ENCODE results near the gene HPS1. TPM values are rescaled to one million over a fixed set of nuclear protein-coding genes. Genes with fewer than 3 reads are reported as not detected.
A peak's percentile ranks its signal among the peaks of the same experiment; 100 is the strongest.

The HPS1 gene
- total and polyA plus RNA-seq, 2 donors (not counting 3 experiments of a cell fraction or from before 2014, with no cell fraction given): 60.7 to 67.5 TPM

DNA sequence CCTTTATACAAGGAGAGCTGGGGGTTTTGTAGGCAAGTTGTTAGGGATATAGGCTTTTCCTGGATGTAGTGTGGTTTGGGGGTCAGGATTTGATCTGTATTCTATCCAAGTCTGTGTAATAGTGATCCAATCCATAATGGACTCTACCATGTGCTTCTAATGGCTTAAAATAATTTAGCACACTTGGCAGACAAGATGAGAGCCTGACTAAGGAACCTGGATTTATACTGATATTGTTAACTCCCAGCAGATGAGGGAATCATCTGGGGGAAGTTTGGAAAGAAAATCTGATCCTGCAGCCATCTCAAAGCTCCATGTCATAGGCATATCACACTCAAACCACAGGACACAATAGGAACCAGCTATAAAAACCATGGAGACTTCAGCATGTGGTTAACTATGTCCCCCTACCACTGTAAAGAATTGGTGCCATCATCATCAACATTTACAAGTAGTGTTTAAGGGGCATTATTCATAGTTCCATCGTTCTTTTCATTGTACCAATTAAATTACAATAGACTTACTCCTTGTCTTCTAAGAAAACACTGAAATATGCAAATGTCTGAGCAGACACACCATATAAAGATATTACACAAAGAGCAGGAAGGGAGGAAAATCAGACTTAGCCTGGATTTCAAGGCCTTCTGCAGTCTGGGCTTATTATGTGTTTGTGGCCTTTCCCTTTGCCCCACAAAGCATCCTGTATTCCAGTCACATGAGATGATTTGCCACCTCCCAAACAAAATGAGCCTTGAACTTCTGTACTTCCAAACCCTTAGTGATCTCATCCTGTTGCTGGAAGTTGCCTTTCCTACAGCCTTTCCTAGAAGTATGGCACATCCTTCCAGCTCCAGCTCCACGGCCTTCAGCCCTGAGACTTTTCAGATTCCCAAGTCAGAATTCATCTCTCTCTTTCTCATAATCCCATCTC lies 22.5 kb upstream of the HPS1 start:
- Histone ChIP-seq H3K27ac (ENCODE audit: insufficient read depth, low read depth, low read length) (no peak overlapping the region), H2AFZ (ENCODE audit: low read depth, low read length) (peak overlapping the region; percentile 32), H4K20me1 (replicated peaks; ENCODE audit: control insufficient read depth, extremely low read depth, insufficient read depth, low read length) (no peaks in the 10 kb centered on the region), H3K79me2 (ENCODE audit: control insufficient read depth, insufficient read depth, low read length) (no peaks in the 10 kb centered on the region), H3K4me3 (replicated peaks in 1 of 3; ENCODE audit: insufficient read depth in 1 of 3, low read depth in 1 of 3, low read length in 3 of 3) (no peak overlapping the region), H3K9me3 (replicated peaks; ENCODE audit: control insufficient read depth, insufficient read depth, low read length) (no peaks in the 10 kb centered on the region), H3K9ac (replicated peaks; ENCODE audit: extremely low read depth, insufficient read depth, low read length) (no peak overlapping the region), H3K9me1 (replicated peaks; ENCODE audit: control insufficient read depth, extremely low read depth, insufficient read depth, low read length) (no peaks in the 10 kb centered on the region), H3K36me3 (ENCODE audit: control insufficient read depth in 2 of 2, extremely low read depth in 1 of 2, insufficient read depth in 2 of 2, low read length in 2 of 2) (no peaks in the 10 kb centered on the region), H3K27me3 (ENCODE audit: control insufficient read depth in 2 of 2, insufficient read depth in 2 of 2, low read length in 2 of 2) (no peaks in the 10 kb centered on the region), H3K4me2 (ENCODE audit: insufficient read depth, low read length) (no peak overlapping the region), H3K4me1 (ENCODE audit: control insufficient read depth, extremely low read depth, insufficient read depth, low read length) (peaks cover 3% of the 10 kb centered on the region)
- CTCF ChIA-PET: interaction anchor here (1.1 to 5.6 kb wide), 10 partner anchors 8 to 808 kb away, joined by 3 to 220 read pairs (median 13); no protein-coding TSS in a partner anchor
- no peak for TF ChIP-seq JUN (IDR thresholded peaks at IDR 0.05; ENCODE audit: borderline replicate concordance, insufficient read depth, insufficient read length, low read depth)
- TF ChIP-seq EZH2 (IDR thresholded peaks at IDR 0.05; ENCODE audit: borderline replicate concordance, low read depth, low read length, severe bottlenecking): no peak
- TF ChIP-seq, protein P1, sequence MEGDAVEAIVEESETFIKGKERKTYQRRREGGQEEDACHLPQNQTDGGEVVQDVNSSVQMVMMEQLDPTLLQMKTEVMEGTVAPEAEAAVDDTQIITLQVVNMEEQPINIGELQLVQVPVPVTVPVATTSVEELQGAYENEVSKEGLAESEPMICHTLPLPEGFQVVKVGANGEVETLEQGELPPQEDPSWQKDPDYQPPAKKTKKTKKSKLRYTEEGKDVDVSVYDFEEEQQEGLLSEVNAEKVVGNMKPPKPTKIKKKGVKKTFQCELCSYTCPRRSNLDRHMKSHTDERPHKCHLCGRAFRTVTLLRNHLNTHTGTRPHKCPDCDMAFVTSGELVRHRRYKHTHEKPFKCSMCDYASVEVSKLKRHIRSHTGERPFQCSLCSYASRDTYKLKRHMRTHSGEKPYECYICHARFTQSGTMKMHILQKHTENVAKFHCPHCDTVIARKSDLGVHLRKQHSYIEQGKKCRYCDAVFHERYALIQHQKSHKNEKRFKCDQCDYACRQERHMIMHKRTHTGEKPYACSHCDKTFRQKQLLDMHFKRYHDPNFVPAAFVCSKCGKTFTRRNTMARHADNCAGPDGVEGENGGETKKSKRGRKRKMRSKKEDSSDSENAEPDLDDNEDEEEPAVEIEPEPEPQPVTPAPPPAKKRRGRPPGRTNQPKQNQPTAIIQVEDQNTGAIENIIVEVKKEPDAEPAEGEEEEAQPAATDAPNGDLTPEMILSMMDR (IDR thresholded peaks at IDR 0.05; ENCODE audit: extremely low read depth in 1 of 2, insufficient read depth in 1 of 2, low read depth in 1 of 2, low read length in 2 of 2): no peak
- TF ChIP-seq FOS (IDR thresholded peaks at IDR 0.05; ENCODE audit: borderline replicate concordance, insufficient read depth, low read length): no peak
- TF ChIP-seq, protein P2, sequence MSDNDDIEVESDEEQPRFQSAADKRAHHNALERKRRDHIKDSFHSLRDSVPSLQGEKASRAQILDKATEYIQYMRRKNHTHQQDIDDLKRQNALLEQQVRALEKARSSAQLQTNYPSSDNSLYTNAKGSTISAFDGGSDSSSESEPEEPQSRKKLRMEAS (IDR thresholded peaks at IDR 0.05; ENCODE audit: insufficient read depth, insufficient read length): no peak
- FAIRE-seq (peak; percentile 78), DNase-seq (ENCODE audit: low read depth, low spot score) (peak; percentile 54)
- no TSS peak for BruUV-seq (replicated peaks)
- intact Hi-C loops (cut with micrococcal nuclease) (loop anchor here (5.0 to 10.0 kb wide), 3 partner anchors 152 to 926 kb away; no protein-coding TSS in a partner anchor), dilution Hi-C loops (cut with MboI; ENCODE audit: extremely low pct_ligation_motif_present, low sequenced_read_pairs) (no loop called here)
- POLR2A ChIA-PET: no interaction called here

Data from endothelial cell of umbilical vein (primary cell).